ENCODE measurements around the gene NAV2.
A peak's percentile ranks its signal among the peaks of the same experiment; 100 is the strongest.

The NAV2 gene

GRCh38 chr11:19705936-19706335, 6.7 kb upstream of the NAV2 start:
- DNase-seq (ENCODE audit: low read depth) = no peak
- no peak overlapping the region for H3K4me3 ChIP-seq (ENCODE audit: low read length)
- TF ChIP-seq, protein P1, sequence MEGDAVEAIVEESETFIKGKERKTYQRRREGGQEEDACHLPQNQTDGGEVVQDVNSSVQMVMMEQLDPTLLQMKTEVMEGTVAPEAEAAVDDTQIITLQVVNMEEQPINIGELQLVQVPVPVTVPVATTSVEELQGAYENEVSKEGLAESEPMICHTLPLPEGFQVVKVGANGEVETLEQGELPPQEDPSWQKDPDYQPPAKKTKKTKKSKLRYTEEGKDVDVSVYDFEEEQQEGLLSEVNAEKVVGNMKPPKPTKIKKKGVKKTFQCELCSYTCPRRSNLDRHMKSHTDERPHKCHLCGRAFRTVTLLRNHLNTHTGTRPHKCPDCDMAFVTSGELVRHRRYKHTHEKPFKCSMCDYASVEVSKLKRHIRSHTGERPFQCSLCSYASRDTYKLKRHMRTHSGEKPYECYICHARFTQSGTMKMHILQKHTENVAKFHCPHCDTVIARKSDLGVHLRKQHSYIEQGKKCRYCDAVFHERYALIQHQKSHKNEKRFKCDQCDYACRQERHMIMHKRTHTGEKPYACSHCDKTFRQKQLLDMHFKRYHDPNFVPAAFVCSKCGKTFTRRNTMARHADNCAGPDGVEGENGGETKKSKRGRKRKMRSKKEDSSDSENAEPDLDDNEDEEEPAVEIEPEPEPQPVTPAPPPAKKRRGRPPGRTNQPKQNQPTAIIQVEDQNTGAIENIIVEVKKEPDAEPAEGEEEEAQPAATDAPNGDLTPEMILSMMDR (conservative IDR thresholded peaks at IDR 0.05; ENCODE audit: low read depth, low read length) = no peak

- TF ChIP-seq, protein P1 (conservative IDR thresholded peaks at IDR 0.05; ENCODE audit: low read depth, low read length) = no peak
- H3K4me3 ChIP-seq (ENCODE audit: low read length) = peak overlapping the region; percentile 55
- no peak for DNase-seq (ENCODE audit: low read depth)
Observed at GRCh38 chr11:19711911-19712280, 741 bp upstream of the NAV2 start.

DNA sequence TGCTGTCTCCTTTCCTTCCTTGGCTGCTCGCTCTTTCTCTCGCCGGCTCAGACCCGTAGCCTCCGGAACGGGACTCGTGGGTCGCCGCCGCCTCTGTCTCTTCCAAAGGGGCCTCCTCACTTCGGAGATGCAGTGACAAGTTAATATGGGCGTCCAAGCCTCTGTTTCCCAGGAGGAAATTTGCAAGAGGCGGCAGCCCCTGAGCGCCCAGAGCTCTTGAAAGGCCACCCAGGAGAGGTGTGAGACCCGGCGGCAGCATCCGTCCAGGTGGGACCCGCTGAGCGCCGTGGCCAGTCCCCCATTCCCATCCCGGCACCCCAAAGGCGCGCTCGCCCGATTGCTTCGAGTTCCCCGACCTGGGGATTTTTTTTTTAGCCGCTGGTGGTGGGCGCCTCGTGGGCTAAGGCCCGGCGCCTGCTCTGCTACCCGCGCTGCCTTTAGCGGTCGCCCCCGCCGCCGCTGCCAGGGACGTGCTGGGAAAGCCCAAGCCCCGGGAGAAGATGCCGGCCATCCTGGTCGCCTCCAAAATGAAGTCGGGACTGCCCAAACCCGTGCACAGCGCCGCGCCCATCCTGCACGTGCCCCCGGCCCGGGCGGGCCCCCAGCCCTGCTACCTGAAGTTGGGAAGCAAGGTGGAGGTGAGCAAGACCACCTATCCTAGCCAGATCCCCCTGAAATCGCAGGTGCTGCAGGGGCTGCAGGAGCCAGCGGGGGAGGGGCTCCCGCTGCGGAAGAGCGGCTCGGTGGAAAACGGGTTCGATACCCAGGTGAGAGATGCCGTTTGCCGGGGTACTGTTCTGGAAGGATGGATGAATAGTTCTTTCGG, 772 bp downstream of the NAV2 start:
- no peak for DNase-seq (ENCODE audit: low read depth)
- TF ChIP-seq, protein P1 (conservative IDR thresholded peaks at IDR 0.05; ENCODE audit: low read depth, low read length) = no peak
- peak overlapping the region; percentile 93 for H3K4me3 ChIP-seq (ENCODE audit: low read length)

DNA sequence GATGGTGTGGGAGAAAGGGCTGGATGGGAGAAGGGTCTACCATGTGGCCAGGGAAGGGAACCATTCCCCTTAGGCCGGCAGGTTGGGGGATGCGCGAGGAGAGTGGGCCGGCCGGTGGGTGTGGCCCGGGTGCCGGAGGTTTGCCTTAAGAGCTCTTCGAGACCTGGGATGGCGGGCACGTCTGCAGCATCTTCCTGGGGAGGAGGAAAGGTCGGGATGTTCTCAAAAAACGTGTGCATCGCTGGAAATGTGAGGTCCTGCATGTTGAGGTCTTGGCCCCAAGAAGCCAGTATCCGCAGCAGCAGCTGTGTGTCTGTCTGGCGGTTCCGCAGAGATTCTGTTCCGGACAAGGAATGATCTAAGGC, 1.4 kb downstream of the NAV2 start:
- DNase-seq (ENCODE audit: low read depth) = no peak
- TF ChIP-seq, protein P1 (conservative IDR thresholded peaks at IDR 0.05; ENCODE audit: low read depth, low read length) = no peak
- H3K4me3 ChIP-seq (ENCODE audit: low read length) = peak overlapping the region; percentile 93

- H3K4me3 ChIP-seq (ENCODE audit: low read length) = peak overlapping the region; percentile 93
- DNase-seq (ENCODE audit: low read depth) = no peak
- TF ChIP-seq, protein P1 (conservative IDR thresholded peaks at IDR 0.05; ENCODE audit: low read depth, low read length) = peak; percentile 2
Observed at GRCh38 chr11:19714387-19715363, 2.0 kb downstream of the NAV2 start.

- TF ChIP-seq, protein P1 (conservative IDR thresholded peaks at IDR 0.05; ENCODE audit: low read depth, low read length) = no peak
Observed at GRCh38 chr11:19715373-19715772, 2.7 kb downstream of the NAV2 start.

More at GRCh38 chr11:19715373-19715772, 2.7 kb downstream of the NAV2 start:
- DNase-seq (ENCODE audit: low read depth) = peak; percentile 74
- peak overlapping the region; percentile 93 for H3K4me3 ChIP-seq (ENCODE audit: low read length)
